ENCODE results near the gene PTPRA. TPM values are rescaled to one million over a fixed set of nuclear protein-coding genes. Genes with fewer than 3 reads are reported as not detected.

PTPRA gene
- total and polyA plus RNA-seq, 2 of the 8 experiments (the other 6 are each of a cell fraction or from before 2014, with no cell fraction given), result 47.7 to 51.3 TPM

DNA sequence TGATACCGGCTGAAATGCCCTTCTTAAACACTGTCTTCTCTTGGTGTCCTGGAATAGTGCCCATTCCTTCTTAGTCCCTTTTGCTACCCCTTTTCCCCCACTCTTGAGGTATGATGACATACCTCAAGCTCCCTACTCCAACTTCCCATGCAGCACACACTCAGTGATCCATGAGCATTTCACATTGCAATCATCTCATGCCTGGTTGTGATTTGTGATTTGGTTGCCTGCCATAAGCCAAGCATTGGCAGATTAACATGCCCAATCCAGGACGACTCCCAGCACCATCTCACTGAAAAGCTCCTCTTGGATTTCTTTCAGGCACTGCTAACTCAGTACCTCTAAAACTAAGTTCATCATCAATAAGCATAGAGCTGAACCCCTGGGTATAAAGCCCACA, 14.7 kb upstream of the PTPRA start:
- Histone ChIP-seq H2BK15ac (ENCODE audit: low read length) (no peak overlapping the region), H3K79me2 (ENCODE audit: control insufficient read depth in 1 of 2, insufficient read depth in 2 of 2, low read length in 2 of 2) (no peaks in the 10 kb centered on the region), H3K79me1 (ENCODE audit: low read depth, low read length) (no peaks in the 10 kb centered on the region), H4K20me1 (replicated peaks in 1 of 2; ENCODE audit: control insufficient read depth in 1 of 2, insufficient read depth in 2 of 2, low read length in 2 of 2) (no peaks in the 10 kb centered on the region), H2BK5ac (ENCODE audit: low read depth, low read length) (no peak overlapping the region), H3K56ac (replicated peaks; ENCODE audit: insufficient read length, low read depth, low read length) (no peak overlapping the region), H2BK120ac (replicated peaks; ENCODE audit: low read depth, low read length) (no peak overlapping the region), H3K4ac (replicated peaks; ENCODE audit: insufficient read length, low read depth, low read length) (no peak overlapping the region), H3K27me3 (replicated peaks in 1 of 4; ENCODE audit: control insufficient read depth in 3 of 4, extremely low read depth in 1 of 4, insufficient read depth in 3 of 4, low read length in 3 of 4) (no peaks in the 10 kb centered on the region), H3K9me3 (ENCODE audit: insufficient read depth in 2 of 2, low read depth in 1 of 2, low read length in 1 of 2) (no peaks in the 10 kb centered on the region), H3K4me1 (replicated peaks in 1 of 4; ENCODE audit: control insufficient read depth in 3 of 4, insufficient read depth in 4 of 4, low read length in 3 of 4) (no peaks in the 10 kb centered on the region), H4K8ac (ENCODE audit: extremely low read depth, insufficient read depth, low read length) (no peak overlapping the region), H4K5ac (ENCODE audit: insufficient read length, low read depth, low read length) (no peak overlapping the region), H2BK12ac (ENCODE audit: low read depth, low read length) (no peak overlapping the region), H3K23me2 (ENCODE audit: low read depth, low read length) (no peaks in the 10 kb centered on the region), H3K4me2 (ENCODE audit: insufficient read depth in 1 of 2, low read depth in 2 of 2, low read length in 2 of 2) (no peak overlapping the region), H3K36me3 (ENCODE audit: control insufficient read depth in 2 of 4, insufficient read depth in 4 of 4, low read length in 3 of 4) (no peaks in the 10 kb centered on the region; a peak in 1 of 8 replicates), H3K9ac (replicated peaks in 1 of 4; ENCODE audit: extremely low read depth in 1 of 4, low read depth in 3 of 4, low read length in 3 of 4) (no peak overlapping the region), H2AK5ac (ENCODE audit: low read depth, low read length) (no peak overlapping the region), H4K91ac (replicated peaks; ENCODE audit: insufficient read length, low read length) (no peak overlapping the region), H3K4me3 (ENCODE audit: extremely low read depth in 1 of 4, insufficient read depth in 2 of 4, low read depth in 3 of 4, low read length in 4 of 4) (no peak overlapping the region), H2AFZ (ENCODE audit: low read length) (no peak overlapping the region), H2BK20ac (ENCODE audit: low read length) (no peak overlapping the region), H3K14ac (ENCODE audit: insufficient read length) (no peak overlapping the region), H3K27ac (ENCODE audit: low read depth, low read length) (no peak overlapping the region), H3K23ac (ENCODE audit: insufficient read length) (no peak overlapping the region), H3K18ac (ENCODE audit: extremely low read depth, low read length) (no peak overlapping the region)
- 92% methylated on average over 2 of the region's 2 CpGs; no CpG with 5 or more reads in 1 of the 2 experiments for WGBS, 2 experiments (ENCODE audit: extremely low coverage in 1 of 2, insufficient coverage in 1 of 2, insufficient read length in 1 of 2, insufficient replicate concordance in 2 of 2, low coverage in 1 of 2, low lambda C conversion rate in 2 of 2, missing lambda C conversion rate in 1 of 2)
- FAIRE-seq, result no peak
- POLR2A ChIA-PET (ENCODE audit: partially characterized antibody), result interaction anchor here (1.8 kb wide), 1 partner anchor 14 kb away, joined by 4 read pairs; the partner anchor contains the start of gene PTPRA
- DNase-seq (ENCODE audit: low read depth in 1 of 2, low spot score in 2 of 2), result no peak
- CTCF ChIA-PET (ENCODE audit: partially characterized antibody), result interaction anchor here (0.5 to 1.4 kb wide), 4 partner anchors 66 to 137 kb away, joined by 3 to 4 read pairs (median 3); no protein-coding TSS in a partner anchor
- TF ChIP-seq RFX5 (IDR thresholded peaks at IDR 0.05; ENCODE audit: borderline replicate concordance, low read depth, low read length) (no peak), YY1 (IDR thresholded peaks at IDR 0.05; ENCODE audit: low read depth, low read length) (no peak), KDM1A (IDR thresholded peaks at IDR 0.05; ENCODE audit: borderline replicate concordance, low read length) (no peak), CREB1 (IDR thresholded peaks at IDR 0.05) (no peak), JUND (IDR thresholded peaks at IDR 0.05; ENCODE audit: low read length) (no peak), SAP30 (IDR thresholded peaks at IDR 0.05; ENCODE audit: insufficient read depth, insufficient replicate concordance, low read length) (no peak), SUZ12 (IDR thresholded peaks at IDR 0.05; ENCODE audit: low read length) (no peak), CHD2 (IDR thresholded peaks at IDR 0.05; ENCODE audit: low read length) (no peak), ATF3 (IDR thresholded peaks at IDR 0.05; ENCODE audit: insufficient read depth, low read depth, low read length) (no peak)
- TF ChIP-seq, protein P1, sequence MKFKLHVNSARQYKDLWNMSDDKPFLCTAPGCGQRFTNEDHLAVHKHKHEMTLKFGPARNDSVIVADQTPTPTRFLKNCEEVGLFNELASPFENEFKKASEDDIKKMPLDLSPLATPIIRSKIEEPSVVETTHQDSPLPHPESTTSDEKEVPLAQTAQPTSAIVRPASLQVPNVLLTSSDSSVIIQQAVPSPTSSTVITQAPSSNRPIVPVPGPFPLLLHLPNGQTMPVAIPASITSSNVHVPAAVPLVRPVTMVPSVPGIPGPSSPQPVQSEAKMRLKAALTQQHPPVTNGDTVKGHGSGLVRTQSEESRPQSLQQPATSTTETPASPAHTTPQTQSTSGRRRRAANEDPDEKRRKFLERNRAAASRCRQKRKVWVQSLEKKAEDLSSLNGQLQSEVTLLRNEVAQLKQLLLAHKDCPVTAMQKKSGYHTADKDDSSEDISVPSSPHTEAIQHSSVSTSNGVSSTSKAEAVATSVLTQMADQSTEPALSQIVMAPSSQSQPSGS (IDR thresholded peaks at IDR 0.05; ENCODE audit: low read length), result no peak
- TF ChIP-seq, protein P2, sequence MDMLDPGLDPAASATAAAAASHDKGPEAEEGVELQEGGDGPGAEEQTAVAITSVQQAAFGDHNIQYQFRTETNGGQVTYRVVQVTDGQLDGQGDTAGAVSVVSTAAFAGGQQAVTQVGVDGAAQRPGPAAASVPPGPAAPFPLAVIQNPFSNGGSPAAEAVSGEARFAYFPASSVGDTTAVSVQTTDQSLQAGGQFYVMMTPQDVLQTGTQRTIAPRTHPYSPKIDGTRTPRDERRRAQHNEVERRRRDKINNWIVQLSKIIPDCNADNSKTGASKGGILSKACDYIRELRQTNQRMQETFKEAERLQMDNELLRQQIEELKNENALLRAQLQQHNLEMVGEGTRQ (IDR thresholded peaks at IDR 0.05; ENCODE audit: low read length), result no peak
